PC-9 (cell line): ENCODE results near the gene AFG3L2.

Experiments used
- CTCF ChIP-seq: fragments of 200-600 bp; sonication (generic); conservative IDR thresholded peaks from 2 replicates; pipeline ENCODE4 v1.6.1; 2017; ENCODE audit warnings: mixed run types, antibody characterized with exemption, mild to moderate bottlenecking, moderate library complexity
- EZH2 ChIP-seq: fragments of 200-600 bp; sonication (generic); IDR thresholded peaks from 2 replicates; pipeline ENCODE4 v1.8.0; 2017; ENCODE audit warnings: antibody characterized with exemption, low read depth

- no peak for TF ChIP-seq CTCF
- no peak for TF ChIP-seq EZH2
These were observed 31.4 kb downstream of the AFG3L2 start for GRCh38 chr18:12345491-12346239.
